ENCODE measurements around the gene MARCHF2. TPM values are rescaled to one million over a fixed set of nuclear protein-coding genes. Genes with fewer than 3 reads are reported as not detected.
"Not testable (repeated sequence)": the region's sequence is repeated elsewhere in the genome, so short reads cannot be mapped to it uniquely, and the experiment has no call there.

Gene MARCHF2
- total RNA-seq, 2 experiments from 2014 or later = 20.0 to 22.2 TPM

DNA sequence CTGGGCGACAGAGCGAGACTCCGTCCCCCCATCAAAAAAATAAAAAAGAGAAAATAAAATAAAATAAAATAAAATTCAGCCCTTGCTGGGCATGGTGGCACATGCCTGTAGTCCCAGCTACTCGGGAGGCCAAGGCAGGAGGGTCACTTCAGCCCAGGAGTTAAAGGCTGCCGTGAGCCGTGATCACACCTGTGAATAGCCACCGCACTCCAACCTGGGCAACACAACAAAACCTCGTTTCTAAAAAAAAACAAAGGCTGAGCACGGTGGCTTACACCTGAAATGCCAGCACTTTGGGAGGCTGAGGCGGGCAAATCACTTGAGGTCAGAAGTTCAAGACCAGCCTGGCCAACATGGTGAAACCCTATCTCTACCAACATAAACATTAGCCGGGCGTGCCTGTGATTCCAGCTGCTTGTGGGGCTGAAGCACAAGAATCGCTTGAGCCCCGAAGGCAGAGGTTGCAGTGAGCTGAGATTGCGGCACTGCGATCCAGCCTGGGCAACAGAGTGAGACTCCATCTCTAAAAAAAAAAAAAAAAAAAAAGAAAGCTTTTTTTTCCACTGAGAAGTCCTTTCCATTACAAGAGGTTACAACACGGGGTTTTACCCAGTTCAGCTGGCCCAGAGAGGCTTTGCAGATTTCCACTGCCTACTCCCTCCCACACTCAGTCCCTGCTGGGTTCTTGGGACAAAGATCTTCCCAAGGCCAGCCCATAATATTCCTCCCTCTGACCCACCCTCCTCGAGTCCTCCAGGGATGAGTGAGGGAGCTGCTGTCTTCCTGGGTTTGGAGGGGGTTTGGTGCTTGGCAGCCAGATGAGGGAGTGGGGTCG lies 42.7 kb upstream of the MARCHF2 start:
- Histone ChIP-seq H3K4me1 (ENCODE audit: insufficient read depth, low read length) (no peaks in the 10 kb centered on the region), H3K36me3 (ENCODE audit: insufficient read depth, low read length) (no peaks in the 10 kb centered on the region), H3K27me3 (ENCODE audit: control insufficient read depth in 1 of 2, insufficient read depth in 2 of 2, low read length in 2 of 2) (peaks cover 16 to 25% of the 10 kb centered on the region in 2 experiments), H3K27ac (ENCODE audit: low read depth in 1 of 2, low read length in 2 of 2) (no peak overlapping the region), H3K4me3 (ENCODE audit: low read length) (no peak overlapping the region), H3K9me3 (ENCODE audit: control insufficient read depth in 1 of 2, insufficient read depth in 1 of 2, low read length in 2 of 2) (no peaks in the 10 kb centered on the region)
- intact Hi-C loops (cut with DNase I, micrococcal nuclease) = no loop called here
- CTCF ChIA-PET = no interaction called here
- H3K36me3 Mint-ChIP-seq (ENCODE audit: low read depth) = no peaks in the 10 kb centered on the region
- POLR2A ChIA-PET = no interaction called here
- no peak overlapping the region for H3K27ac Mint-ChIP-seq
- no peaks in the 10 kb centered on the region for H3K4me1 Mint-ChIP-seq (ENCODE audit: low read depth)
- ATAC-seq (ENCODE audit: poor library complexity) (no peak), DNase-seq (no peak)
- H3K9me3 Mint-ChIP-seq = no peaks in the 10 kb centered on the region
- TF ChIP-seq, protein P1, sequence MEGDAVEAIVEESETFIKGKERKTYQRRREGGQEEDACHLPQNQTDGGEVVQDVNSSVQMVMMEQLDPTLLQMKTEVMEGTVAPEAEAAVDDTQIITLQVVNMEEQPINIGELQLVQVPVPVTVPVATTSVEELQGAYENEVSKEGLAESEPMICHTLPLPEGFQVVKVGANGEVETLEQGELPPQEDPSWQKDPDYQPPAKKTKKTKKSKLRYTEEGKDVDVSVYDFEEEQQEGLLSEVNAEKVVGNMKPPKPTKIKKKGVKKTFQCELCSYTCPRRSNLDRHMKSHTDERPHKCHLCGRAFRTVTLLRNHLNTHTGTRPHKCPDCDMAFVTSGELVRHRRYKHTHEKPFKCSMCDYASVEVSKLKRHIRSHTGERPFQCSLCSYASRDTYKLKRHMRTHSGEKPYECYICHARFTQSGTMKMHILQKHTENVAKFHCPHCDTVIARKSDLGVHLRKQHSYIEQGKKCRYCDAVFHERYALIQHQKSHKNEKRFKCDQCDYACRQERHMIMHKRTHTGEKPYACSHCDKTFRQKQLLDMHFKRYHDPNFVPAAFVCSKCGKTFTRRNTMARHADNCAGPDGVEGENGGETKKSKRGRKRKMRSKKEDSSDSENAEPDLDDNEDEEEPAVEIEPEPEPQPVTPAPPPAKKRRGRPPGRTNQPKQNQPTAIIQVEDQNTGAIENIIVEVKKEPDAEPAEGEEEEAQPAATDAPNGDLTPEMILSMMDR (IDR thresholded peaks at IDR 0.05) = no peak
- H3K27me3 Mint-ChIP-seq = peaks cover 35% of the 10 kb centered on the region
- no peak overlapping the region for H3K4me3 Mint-ChIP-seq

DNA sequence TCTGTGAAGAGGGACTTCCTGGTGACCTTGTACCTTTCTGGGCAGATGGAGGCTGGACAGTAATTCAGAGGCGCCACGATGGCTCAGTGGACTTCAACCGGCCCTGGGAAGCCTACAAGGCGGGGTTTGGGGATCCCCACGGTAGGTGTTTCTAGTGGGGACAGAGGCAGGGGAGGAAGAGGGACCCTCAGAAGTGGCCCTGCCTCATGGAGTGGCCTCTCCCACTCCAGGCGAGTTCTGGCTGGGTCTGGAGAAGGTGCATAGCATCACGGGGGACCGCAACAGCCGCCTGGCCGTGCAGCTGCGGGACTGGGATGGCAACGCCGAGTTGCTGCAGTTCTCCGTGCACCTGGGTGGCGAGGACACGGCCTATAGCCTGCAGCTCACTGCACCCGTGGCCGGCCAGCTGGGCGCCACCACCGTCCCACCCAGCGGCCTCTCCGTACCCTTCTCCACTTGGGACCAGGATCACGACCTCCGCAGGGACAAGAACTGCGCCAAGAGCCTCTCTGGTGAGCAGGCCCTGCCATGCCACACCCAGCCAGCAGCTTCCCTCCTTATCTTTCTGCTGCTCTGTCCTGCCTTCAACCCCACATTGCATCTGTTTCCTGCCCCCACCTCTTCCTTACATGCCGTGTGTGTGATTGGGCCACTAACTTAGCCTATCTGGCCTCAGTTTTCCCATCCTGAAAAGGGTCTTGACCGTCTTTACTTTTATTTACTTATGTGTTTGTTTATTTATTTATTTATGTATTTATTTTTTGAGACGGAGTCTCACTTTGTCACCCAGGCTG lies 41.9 kb upstream of the MARCHF2 start:
- H3K4me3 ChIP-seq (ENCODE audit: low read length) = no peak overlapping the region
- Mint-ChIP-seq H3K4me1 (ENCODE audit: low read depth) (no peaks in the 10 kb centered on the region), H3K9me3 (no peaks in the 10 kb centered on the region), H3K4me3 (no peak overlapping the region), H3K27me3 (peaks cover 27% of the 10 kb centered on the region), H3K27ac (no peak overlapping the region), H3K36me3 (ENCODE audit: low read depth) (no peaks in the 10 kb centered on the region)
- H3K27ac ChIP-seq (ENCODE audit: low read depth in 1 of 2, low read length in 2 of 2) = no peak overlapping the region
- ATAC-seq (ENCODE audit: poor library complexity) (no peak), DNase-seq (no peak)
- no peaks in the 10 kb centered on the region for H3K36me3 ChIP-seq (ENCODE audit: insufficient read depth, low read length)
- H3K4me1 ChIP-seq (ENCODE audit: insufficient read depth, low read length) = no peaks in the 10 kb centered on the region
- H3K27me3 ChIP-seq (ENCODE audit: control insufficient read depth in 1 of 2, insufficient read depth in 2 of 2, low read length in 2 of 2) = peaks cover 12 to 17% of the 10 kb centered on the region in 2 experiments
- intact Hi-C loops (cut with DNase I, micrococcal nuclease) = no loop called here
- no peaks in the 10 kb centered on the region for H3K9me3 ChIP-seq (ENCODE audit: control insufficient read depth in 1 of 2, insufficient read depth in 1 of 2, low read length in 2 of 2)
- ChIA-PET POLR2A (no interaction called here), CTCF (no interaction called here)
- TF ChIP-seq, protein P1 (IDR thresholded peaks at IDR 0.05) = no peak

DNA sequence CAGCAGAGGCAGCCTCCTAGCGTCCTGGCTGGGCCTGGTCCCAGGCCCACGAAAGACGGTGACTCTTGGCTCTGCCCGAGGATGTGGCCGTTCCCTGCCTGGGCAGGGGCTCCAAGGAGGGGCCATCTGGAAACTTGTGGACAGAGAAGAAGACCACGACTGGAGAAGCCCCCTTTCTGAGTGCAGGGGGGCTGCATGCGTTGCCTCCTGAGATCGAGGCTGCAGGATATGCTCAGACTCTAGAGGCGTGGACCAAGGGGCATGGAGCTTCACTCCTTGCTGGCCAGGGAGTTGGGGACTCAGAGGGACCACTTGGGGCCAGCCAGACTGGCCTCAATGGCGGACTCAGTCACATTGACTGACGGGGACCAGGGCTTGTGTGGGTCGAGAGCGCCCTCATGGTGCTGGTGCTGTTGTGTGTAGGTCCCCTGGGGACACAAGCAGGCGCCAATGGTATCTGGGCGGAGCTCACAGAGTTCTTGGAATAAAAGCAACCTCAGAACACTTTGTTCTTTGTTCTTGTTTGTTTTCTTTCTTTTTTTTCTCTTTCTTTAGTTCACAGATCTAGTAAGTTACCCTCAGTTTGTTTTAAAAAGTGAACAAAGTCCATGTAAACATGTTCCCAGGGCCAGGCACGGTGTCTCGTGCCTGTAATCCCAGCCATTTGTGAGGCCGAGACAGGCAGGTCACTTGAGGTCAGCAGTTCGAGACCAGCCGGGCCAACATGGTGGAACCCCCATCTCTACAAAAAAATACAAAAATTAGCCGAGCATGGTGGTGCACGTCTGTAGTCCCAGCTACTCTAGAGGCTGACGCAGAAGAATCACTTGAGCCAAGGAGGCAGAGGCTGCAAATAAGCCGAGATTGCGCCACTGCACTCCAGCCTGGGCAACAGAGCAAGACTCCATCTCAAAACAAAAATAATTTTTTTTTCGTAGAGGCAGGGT lies 39.0 kb upstream of the MARCHF2 start:
- Histone ChIP-seq H3K4me3 (ENCODE audit: low read length) (no peak overlapping the region), H3K9me3 (ENCODE audit: control insufficient read depth in 1 of 2, insufficient read depth in 1 of 2, low read length in 2 of 2) (no peaks in the 10 kb centered on the region), H3K27ac (ENCODE audit: low read depth in 1 of 2, low read length in 2 of 2) (no peak overlapping the region), H3K27me3 (ENCODE audit: control insufficient read depth in 1 of 2, insufficient read depth in 2 of 2, low read length in 2 of 2) (peaks cover 0 to 1% of the 10 kb centered on the region in 2 experiments), H3K36me3 (ENCODE audit: insufficient read depth, low read length) (no peaks in the 10 kb centered on the region), H3K4me1 (ENCODE audit: insufficient read depth, low read length) (peaks cover 11% of the 10 kb centered on the region)
- Mint-ChIP-seq H3K4me3 (no peak overlapping the region), H3K27ac (no peak overlapping the region), H3K9me3 (no peaks in the 10 kb centered on the region), H3K36me3 (ENCODE audit: low read depth) (no peaks in the 10 kb centered on the region), H3K27me3 (no peaks in the 10 kb centered on the region), H3K4me1 (ENCODE audit: low read depth) (peaks cover 7% of the 10 kb centered on the region)
- intact Hi-C loops (cut with DNase I, micrococcal nuclease) = no loop called here
- no peak for DNase-seq
- ChIA-PET CTCF (interaction anchor here (0.6 kb wide), 1 partner anchor 484 kb away, joined by 3 read pairs; no protein-coding TSS in a partner anchor), POLR2A (no interaction called here)
- TF ChIP-seq, protein P1 (IDR thresholded peaks at IDR 0.05) = no peak
- no peak for ATAC-seq (ENCODE audit: poor library complexity)

DNA sequence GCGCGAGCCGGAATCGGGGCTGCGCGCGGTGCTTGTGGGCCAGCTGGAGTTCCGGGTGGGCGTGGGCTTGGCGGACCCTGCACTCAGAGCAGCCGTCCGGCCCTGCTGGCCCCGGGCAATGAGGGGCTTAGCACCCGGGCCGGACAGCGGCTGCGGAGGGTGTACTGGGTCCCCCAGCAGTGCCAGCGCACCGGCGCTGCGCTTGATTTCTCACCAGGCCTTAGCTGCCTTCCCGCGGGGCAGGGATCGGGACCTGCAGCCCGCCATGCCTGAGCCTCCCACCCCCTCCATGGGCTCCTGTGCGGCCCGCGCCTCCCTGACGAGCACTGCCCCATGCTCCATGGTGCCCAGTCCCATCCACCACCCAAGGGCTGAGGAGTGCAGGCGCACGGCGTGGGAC lies 37.3 kb upstream of the MARCHF2 start:
- peaks cover 11% of the 10 kb centered on the region for H3K4me1 ChIP-seq (ENCODE audit: insufficient read depth, low read length)
- DNase-seq; H3K4me3 Mint-ChIP-seq; H3K9me3 ChIP-seq (ENCODE audit: control insufficient read depth in 1 of 2, insufficient read depth in 1 of 2, low read length in 2 of 2); ATAC-seq (ENCODE audit: poor library complexity); H3K9me3 Mint-ChIP-seq; H3K4me1 Mint-ChIP-seq (ENCODE audit: low read depth); H3K27me3 ChIP-seq (ENCODE audit: control insufficient read depth in 1 of 2, insufficient read depth in 2 of 2, low read length in 2 of 2); H3K27ac Mint-ChIP-seq; H3K27me3 Mint-ChIP-seq; CTCF ChIA-PET; H3K27ac ChIP-seq (ENCODE audit: low read depth in 1 of 2, low read length in 2 of 2); H3K4me3 ChIP-seq (ENCODE audit: low read length); intact Hi-C loops (cut with DNase I, micrococcal nuclease); H3K36me3 Mint-ChIP-seq (ENCODE audit: low read depth); POLR2A ChIA-PET; H3K36me3 ChIP-seq (ENCODE audit: insufficient read depth, low read length): not testable (repeated sequence)

Measured in CD4-positive, alpha-beta T cell (primary cell).